DOHH2 (cell line): ENCODE results near the gene RBM20.

Experiments
- CTCF ChIP-seq: fragments of 200-600 bp; sonication (generic); IDR thresholded peaks from one replicate; pipeline ENCODE4 v1.5.1; 2014; ENCODE audit warnings: antibody characterized with exemption, mild to moderate bottlenecking, low read depth, low read length; ENCODE audit not compliant: poor library complexity, severe bottlenecking
- EZH2phosphoT487 ChIP-seq: fragments of 200-600 bp; sonication (generic); IDR thresholded peaks from 2 replicates; pipeline ENCODE4 v1.6.1; 2017; ENCODE audit warnings: borderline replicate concordance, mild to moderate bottlenecking, antibody characterized with exemption, low read length, moderate library complexity, mixed read lengths

DNA sequence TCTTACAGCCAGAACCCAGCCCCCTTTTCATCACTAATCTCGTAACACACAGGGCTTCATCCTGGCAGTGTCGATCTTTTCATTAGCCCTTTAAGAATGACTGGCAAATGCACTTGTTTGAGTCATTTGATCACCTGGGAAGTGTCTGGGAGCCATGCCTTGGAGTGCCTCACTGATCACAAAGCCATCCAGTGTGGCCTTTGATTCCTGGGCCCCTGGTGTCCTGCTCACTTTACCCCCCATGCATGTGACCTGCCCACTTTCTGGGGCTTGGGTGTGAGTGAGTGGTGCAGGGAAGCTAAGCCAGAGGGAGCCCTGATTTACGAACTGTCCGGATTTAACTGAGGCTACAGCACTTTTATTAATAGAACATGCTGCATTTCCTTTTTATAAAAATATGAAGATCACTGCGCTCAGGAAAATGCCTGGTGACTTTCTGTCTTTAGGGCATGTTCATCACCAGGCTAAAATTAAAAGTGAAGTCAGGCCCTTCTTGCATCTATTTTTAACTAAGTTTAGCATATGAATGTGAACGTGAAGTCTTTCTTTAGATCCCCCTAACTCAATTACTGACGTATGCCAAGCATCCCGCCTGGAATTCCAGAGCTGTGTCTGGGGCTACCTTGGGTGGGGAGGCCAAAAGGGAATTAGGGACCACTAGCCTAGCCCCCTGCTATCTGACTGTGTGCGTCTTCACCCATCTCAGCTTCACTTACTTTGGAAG, 23.6 kb downstream of the RBM20 start:
- no peak for TF ChIP-seq CTCF
- no peak for TF ChIP-seq EZH2phosphoT487
